GM19238 (cell line): Measurements from ENCODE around the gene THOC6.
"Not testable (repeated sequence)": the region's sequence is repeated elsewhere in the genome, so short reads cannot be mapped to it uniquely, and the experiment has no call there.

Experiments used
- DNase-seq: peaks from one replicate; pipeline ENCODE4 v3.0.0; 2011; ENCODE audit warnings: low spot score; ENCODE audit not compliant: insufficient read length

Gene THOC6

GRCh38 chr16:3072148-3072547, 48.3 kb downstream of the THOC6 start:
- not testable (repeated sequence) for DNase-seq

DNA sequence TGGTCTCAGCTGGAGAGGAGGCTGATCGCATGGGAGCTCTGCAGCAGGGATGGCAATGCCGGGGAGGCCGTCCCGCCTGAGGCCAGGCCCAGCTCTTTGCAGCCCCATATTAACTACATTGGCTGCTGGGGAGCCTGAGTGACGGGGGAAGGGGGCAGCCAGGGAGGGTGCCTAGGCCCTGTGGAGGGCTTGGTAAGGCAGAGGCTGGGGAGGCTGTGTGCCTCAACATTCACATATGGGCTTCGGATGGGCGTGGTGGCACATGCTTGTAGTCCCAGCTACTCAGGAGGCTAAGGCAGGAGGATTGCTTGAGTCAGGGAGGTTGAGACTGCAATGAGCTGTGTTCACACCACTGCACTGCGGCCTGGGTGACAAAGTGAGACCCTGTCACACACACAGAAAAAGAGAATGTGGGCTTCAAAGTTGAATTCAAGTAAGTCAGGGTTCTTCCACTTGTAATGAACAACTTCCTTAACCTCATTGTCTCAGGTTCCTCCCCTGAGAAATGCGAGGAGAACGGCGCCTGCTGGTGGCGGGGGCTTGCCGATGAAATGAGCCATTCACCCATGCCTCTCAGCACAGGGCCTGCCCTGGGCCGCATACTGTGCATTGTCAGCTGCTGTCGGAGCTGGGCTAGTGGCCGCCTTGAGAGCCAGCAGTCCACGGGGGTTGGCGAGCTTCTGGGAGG, 48.9 kb downstream of the THOC6 start:
- DNase-seq = not testable (repeated sequence)

DNA sequence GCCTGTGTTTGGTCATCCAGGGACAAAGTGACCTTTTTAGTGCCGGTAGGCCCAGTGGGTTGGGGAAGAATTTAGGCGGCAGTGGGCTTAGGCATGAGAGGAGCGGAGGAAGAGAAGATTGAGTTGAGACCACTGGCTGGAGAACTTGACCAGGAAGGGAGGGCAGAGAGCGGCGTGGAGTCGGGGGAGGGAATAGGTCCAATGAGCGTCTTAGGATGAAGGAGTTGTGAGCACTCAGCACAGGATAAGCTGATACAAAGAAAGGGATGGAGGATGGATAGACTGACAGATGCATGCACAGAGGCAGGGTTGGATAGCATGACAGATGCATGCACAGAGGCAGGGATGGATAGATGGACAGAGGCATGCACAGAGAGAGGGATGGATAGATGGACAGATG, 49.6 kb downstream of the THOC6 start:
- DNase-seq = no peak

DNA sequence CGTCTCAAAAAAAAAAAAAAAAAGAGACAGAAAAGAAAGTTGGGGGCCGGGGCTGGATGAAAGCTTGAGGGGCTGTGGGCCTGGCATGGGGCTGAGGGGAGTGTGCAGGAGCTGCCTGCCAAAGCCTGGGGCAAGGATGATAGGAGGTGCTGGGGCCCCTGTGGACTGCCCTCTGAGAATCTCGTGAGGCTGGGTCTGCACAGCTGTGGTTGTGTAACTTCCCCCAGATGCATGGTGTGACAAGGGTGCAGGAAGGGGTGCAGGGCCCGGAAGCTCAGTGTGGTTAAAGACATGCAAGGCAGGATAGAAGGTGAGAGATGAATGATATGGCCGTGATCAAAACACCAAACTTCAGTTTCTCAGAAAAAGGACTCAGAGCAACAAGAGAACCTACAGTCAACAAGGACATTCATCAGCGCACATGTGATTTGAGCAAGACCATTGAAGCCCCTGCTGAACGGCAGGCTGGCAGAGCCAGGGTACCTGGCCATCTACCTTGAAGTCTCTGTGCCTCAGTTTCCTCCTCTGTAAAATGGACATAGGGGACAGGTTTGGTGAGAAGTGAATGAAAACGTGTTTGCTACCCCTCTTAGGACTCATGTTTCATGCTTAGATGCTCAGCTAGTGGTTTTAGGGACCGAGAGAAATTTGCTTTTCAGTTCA, 51.2 kb downstream of the THOC6 start:
- peak; percentile 78 for DNase-seq

DNA sequence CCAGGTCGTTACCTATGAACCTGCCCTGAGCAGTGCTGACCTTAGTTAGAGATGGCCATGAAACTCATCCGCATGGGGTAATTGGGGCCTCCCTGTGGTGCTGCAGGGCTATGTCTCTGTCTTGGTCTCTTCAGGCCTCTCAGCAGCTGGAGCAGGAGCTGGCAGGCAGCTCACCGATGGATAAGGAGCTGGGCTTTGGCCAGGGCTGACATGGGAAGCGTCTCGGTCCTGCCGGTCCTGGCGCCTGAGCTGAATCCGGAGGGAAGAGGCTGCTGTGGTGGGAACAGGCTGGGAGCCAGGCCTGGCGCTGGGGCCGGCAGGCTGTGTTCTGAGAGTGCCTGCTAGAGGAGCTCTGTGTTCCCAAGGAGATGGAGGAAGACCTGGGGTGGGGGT, 51.7 kb downstream of the THOC6 start:
- no peak for DNase-seq

DNA sequence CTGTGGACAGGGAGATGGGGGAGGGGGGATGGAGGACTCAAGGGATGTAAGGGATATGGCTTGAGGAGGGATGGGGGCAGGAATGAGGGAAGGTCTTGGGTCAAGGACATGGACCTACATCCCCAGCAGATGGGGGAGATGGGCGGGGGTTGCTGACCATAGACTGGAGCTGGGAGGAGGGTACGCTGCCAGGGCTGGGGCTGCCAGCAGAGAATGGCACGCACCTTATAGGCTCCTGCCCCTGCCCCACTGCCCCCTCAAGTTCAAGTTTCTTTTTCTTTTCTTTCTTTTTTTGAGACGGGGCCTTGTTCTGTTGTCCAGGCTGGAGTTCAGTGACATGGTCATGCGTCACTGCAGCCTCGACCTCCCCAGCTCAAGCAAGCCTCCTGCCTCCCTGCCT, 52.1 kb downstream of the THOC6 start:
- not testable (repeated sequence) for DNase-seq

- no peak for DNase-seq
These were observed 52.7 kb downstream of the THOC6 start for GRCh38 chr16:3076577-3076976.
